MM.1S (cell line): ENCODE data around the gene ACACB.

ENCODE experiments used
- DNase-seq: peaks from one replicate; pipeline ENCODE4 v3.0.0-alpha.2; 2015
- H2AFZ ChIP-seq: fragments of 300-600 bp; sonication (generic); 2 replicates; pipeline ENCODE4 v1.6.0; 2016; ENCODE audit warnings: antibody characterized with exemption, low read length
- H3F3A ChIP-seq: fragments of 300-600 bp; sonication (generic); 2 replicates; pipeline ENCODE4 v1.6.1; 2016; ENCODE audit warnings: mild to moderate bottlenecking, antibody characterized with exemption, low read length, moderate library complexity, mixed read lengths; ENCODE audit not compliant: insufficient read depth
- H3K27ac ChIP-seq: fragments of 300-600 bp; sonication (generic); 2 replicates; pipeline ENCODE4 v1.5.1; 2016; ENCODE audit warnings: mild to moderate bottlenecking, low read length
- H3K27me3 ChIP-seq: fragments of 300-600 bp; sonication (generic); replicated peaks from 2 replicates; pipeline ENCODE4 v1.6.0; 2016; ENCODE audit warnings: low read length; ENCODE audit not compliant: insufficient read depth
- H3K36me3 ChIP-seq: fragments of 300-600 bp; sonication (generic); replicated peaks from 2 replicates; pipeline ENCODE4 v1.6.1; 2016; ENCODE audit warnings: mild to moderate bottlenecking, low read length, mixed read lengths; ENCODE audit not compliant: insufficient read depth
- H3K4me1 ChIP-seq: fragments of 300-600 bp; sonication (generic); 2 replicates; pipeline ENCODE4 v1.6.1; 2016; ENCODE audit warnings: low read length, mixed read lengths
- H3K4me2 ChIP-seq: fragments of 300-600 bp; sonication (generic); 2 replicates; pipeline ENCODE4 v1.6.0; 2016; ENCODE audit warnings: low read depth, low read length
- H3K4me3 ChIP-seq: fragments of 300-600 bp; sonication (generic); 2 replicates; pipeline ENCODE4 v1.5.1; 2016; ENCODE audit warnings: low read length, mixed read lengths
- H3K79me2 ChIP-seq: fragments of 300-600 bp; sonication (generic); 2 replicates; pipeline ENCODE4 v1.6.1; 2016; ENCODE audit warnings: mixed run types, low read length, mixed read lengths
- H3K9ac ChIP-seq: fragments of 300-600 bp; sonication (generic); 2 replicates; pipeline ENCODE4 v1.6.1; 2016; ENCODE audit warnings: low read length, mixed read lengths
- H3K9me2 ChIP-seq: fragments of 300-600 bp; sonication (generic); replicated peaks from 2 replicates; pipeline ENCODE4 v1.6.1; 2016; ENCODE audit warnings: mild to moderate bottlenecking, low read length, mixed read lengths; ENCODE audit not compliant: insufficient read depth
- H3K9me3 ChIP-seq: fragments of 300-600 bp; sonication (generic); replicated peaks from 2 replicates; pipeline ENCODE4 v1.6.1; 2016; ENCODE audit warnings: mild to moderate bottlenecking, low read length, mixed read lengths; ENCODE audit not compliant: insufficient read depth
- H4K20me1 ChIP-seq: fragments of 300-600 bp; sonication (generic); 2 replicates; pipeline ENCODE4 v1.6.1; 2016; ENCODE audit warnings: mild to moderate bottlenecking, low read length, moderate library complexity, mixed read lengths; ENCODE audit not compliant: insufficient read depth
- EZH2 ChIP-seq: fragments of 300-600 bp; sonication (generic); optimal IDR thresholded peaks from 2 replicates; pipeline ENCODE3; 2017; ENCODE audit warnings: low read depth, mild to moderate bottlenecking, antibody characterized with exemption, low read length, mixed read lengths
- EZH2phosphoT487 ChIP-seq: fragments of 300-600 bp; sonication (generic); IDR thresholded peaks from 2 replicates; pipeline ENCODE4 v1.6.1; 2018; ENCODE audit warnings: antibody characterized with exemption, low read length
- TF ChIP-seq, protein P1 (sequence below): fragments of 300-600 bp; sonication (generic); IDR thresholded peaks from 2 replicates; pipeline ENCODE4 v1.5.1; 2016; ENCODE audit warnings: antibody characterized with exemption, low read length, mixed read lengths

The ACACB gene

DNA sequence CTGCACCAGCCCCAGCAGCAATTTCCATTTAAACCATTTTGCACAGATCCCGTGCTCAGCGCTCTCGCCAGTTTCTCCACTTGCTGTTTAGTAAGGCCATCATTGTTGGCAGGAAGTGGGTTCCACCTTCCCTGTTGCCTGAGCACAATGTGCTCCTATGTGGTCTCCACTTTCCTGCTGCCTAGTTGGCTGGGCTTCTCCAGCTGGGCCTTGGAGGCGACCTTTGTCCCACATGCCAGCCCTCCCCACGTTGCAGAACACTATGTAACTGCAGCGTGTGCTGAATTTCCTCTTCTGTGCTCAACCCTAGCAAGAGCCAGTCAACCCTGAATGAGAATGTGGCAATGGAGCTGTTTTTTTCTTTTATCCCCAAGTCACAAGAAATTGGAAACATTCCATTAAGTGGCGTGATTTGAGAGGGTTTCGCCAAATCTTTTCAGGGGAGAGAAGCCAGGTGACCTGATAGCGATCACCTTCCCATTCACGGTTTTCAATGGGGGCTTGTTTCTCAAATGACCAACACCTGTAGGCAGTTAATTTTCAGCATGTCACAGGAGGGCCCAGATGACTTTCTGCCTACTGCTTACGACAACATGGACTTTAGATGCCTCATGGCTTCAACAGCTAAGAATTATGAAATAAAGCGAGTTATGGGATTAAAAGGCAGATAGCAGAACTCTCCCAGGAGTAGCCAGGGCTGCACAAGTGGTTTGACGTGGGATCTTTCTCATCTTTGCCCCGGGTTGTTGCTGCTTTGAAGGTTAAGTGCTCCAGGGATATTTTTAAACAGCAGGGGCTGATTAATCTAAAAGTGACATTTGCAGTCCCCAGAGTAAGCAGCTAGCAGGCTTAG, at the start of gene ACACB:
Gene ACACB (plus strand): TSS at position 830 of the 853 bp plus-strand sequence. CDS start 22,819 bp downstream, outside the sequence.
- TF ChIP-seq EZH2phosphoT487, result no peak
- TF ChIP-seq EZH2, result no peak
- TF ChIP-seq, protein P1, sequence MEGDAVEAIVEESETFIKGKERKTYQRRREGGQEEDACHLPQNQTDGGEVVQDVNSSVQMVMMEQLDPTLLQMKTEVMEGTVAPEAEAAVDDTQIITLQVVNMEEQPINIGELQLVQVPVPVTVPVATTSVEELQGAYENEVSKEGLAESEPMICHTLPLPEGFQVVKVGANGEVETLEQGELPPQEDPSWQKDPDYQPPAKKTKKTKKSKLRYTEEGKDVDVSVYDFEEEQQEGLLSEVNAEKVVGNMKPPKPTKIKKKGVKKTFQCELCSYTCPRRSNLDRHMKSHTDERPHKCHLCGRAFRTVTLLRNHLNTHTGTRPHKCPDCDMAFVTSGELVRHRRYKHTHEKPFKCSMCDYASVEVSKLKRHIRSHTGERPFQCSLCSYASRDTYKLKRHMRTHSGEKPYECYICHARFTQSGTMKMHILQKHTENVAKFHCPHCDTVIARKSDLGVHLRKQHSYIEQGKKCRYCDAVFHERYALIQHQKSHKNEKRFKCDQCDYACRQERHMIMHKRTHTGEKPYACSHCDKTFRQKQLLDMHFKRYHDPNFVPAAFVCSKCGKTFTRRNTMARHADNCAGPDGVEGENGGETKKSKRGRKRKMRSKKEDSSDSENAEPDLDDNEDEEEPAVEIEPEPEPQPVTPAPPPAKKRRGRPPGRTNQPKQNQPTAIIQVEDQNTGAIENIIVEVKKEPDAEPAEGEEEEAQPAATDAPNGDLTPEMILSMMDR, result no peak
- peaks cover 34% of the 10 kb centered on the region for H3F3A ChIP-seq
- DNase-seq, result no peak
- H3K9me2 ChIP-seq, result no peaks in the 10 kb centered on the region
- H3K79me2 ChIP-seq, result 0 out of 2 replicates have a peak, but pooled peaks cover 3% of the 10 kb centered on the region
- peak within 1 kb of the TSS; percentile 46; the same call in 1 of the 2 replicates for H3K9ac ChIP-seq
- peak within 1 kb of the TSS; percentile 81; the same call in 1 of the 2 replicates for H3K27ac ChIP-seq
- peaks cover 42% of the 10 kb centered on the region for H3K4me1 ChIP-seq
- H2AFZ ChIP-seq, result no peak within 1 kb of the TSS
- H3K4me2 ChIP-seq, result peak within 1 kb of the TSS; percentile 85
- H3K36me3 ChIP-seq, result no peaks in the 10 kb centered on the region
- H4K20me1 ChIP-seq, result no peaks in the 10 kb centered on the region
- no peaks in the 10 kb centered on the region for H3K9me3 ChIP-seq
- H3K4me3 ChIP-seq, result no peak within 1 kb of the TSS
- H3K27me3 ChIP-seq, result no peaks in the 10 kb centered on the region

DNA sequence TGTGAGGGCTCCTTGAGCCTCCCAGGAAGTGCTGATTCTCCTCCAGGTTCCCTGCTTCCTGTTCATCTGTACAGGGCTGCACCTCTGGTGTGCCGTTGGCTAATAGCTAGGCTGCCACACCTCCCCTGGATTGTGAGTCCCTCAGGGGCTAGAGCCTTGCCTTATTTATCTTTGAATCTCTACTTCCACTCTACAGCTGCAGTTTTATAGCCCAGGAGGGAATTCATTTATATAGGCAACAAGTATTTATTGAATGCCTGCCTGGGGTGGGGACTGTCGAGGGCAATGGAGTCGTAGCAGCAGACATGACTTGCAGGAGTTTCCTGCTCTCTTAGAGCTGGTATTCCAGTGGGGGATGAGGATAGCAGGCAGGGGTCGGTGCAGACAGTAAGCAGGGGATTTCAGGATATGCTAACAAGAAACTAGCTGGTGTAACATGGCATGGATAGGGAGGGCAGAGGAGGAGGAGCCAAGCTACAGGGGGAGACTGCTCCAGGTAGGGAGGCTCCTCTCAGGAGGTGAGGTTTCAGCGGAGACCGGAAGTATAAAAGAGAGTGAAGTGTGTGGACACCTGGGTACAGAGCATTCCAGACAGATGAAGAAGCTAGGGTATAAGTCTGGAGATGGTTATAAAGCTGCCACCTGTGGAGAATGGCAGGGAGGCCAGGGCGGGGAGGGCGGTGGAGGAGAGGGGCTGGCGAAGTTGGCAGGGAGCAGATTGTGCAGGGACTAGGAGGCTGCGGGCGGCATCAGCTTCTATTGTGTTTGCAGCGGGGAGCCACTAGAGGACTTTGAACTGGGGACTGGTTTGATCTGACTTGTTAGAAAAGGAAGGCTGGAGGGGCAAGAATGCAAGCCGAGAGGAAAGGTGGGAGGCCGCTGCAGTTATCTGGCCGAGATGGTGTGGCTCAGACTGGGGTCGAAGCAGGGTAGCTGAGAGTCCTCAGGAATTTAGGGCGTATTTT, 46.8 kb upstream of the ACACB start:
- Histone ChIP-seq H3K4me2 (no peak overlapping the region), H3K4me1 (no peaks in the 10 kb centered on the region), H3F3A (no peaks in the 10 kb centered on the region), H4K20me1 (no peaks in the 10 kb centered on the region), H3K36me3 (no peaks in the 10 kb centered on the region), H3K27ac (no peak overlapping the region), H3K9me3 (no peaks in the 10 kb centered on the region), H3K9ac (no peak overlapping the region), H3K27me3 (no peaks in the 10 kb centered on the region), H3K4me3 (no peak overlapping the region), H2AFZ (no peak overlapping the region), H3K79me2 (no peaks in the 10 kb centered on the region), H3K9me2 (no peaks in the 10 kb centered on the region)
- TF ChIP-seq EZH2phosphoT487 (no peak), EZH2 (no peak)
- TF ChIP-seq, protein P1, result no peak
- DNase-seq, result no peak

GRCh38 chr12:109074866-109075265, 41.5 kb upstream of the ACACB start:
- Histone ChIP-seq H3K27ac (no peak overlapping the region), H3K4me2 (no peak overlapping the region), H3K27me3 (no peaks in the 10 kb centered on the region), H3K9ac (no peak overlapping the region), H3K9me3 (no peaks in the 10 kb centered on the region), H2AFZ (no peak overlapping the region), H3K9me2 (no peaks in the 10 kb centered on the region), H3K4me3 (no peak overlapping the region), H3K4me1 (no peaks in the 10 kb centered on the region), H3F3A (no peaks in the 10 kb centered on the region), H3K79me2 (no peaks in the 10 kb centered on the region), H3K36me3 (no peaks in the 10 kb centered on the region), H4K20me1 (no peaks in the 10 kb centered on the region)
- no peak for DNase-seq
- no peak for TF ChIP-seq EZH2phosphoT487
- TF ChIP-seq, protein P1, result no peak
- no peak for TF ChIP-seq EZH2
